ENCODE measurements around the gene KCNH5. TPM values are rescaled to one million over a fixed set of nuclear protein-coding genes. Genes with fewer than 3 reads are reported as not detected.

Gene KCNH5
- total RNA-seq, 3 donors from 2014 or later (not counting 1 experiment from before 2014, with no cell fraction given): not detected

DNA sequence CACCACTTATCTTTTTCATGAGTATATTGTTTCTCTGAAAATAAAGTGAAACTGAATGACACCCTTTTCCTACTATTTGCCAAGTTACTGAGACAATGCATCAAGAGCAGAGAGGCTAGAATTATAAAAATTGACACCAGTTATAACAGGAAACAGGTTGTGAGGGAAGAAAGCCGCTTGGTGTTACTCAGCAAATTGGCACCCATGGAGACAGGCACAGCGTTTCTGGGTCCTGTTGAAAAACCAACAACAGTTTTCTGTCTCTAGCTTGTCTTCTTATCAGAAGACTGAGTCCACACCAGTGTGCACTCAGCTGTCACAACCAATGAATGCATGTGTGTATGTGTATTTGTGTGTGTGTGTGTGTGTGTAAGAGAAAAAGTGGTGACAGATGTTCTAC is 267.7 kb downstream of the KCNH5 start:
- no peak overlapping the region for H3K4me3 Mint-ChIP-seq
- H3K4me1 Mint-ChIP-seq: no peaks in the 10 kb centered on the region
- intact Hi-C loops (cut with micrococcal nuclease): no loop called here
- Histone ChIP-seq H3K4me1 (ENCODE audit: control insufficient read depth, insufficient read depth, low read length) (no peaks in the 10 kb centered on the region), H3K27me3 (ENCODE audit: control insufficient read depth, insufficient read depth, low read length) (no peaks in the 10 kb centered on the region), H3K36me3 (ENCODE audit: control insufficient read depth, insufficient read depth, low read length) (no peaks in the 10 kb centered on the region), H3K27ac (ENCODE audit: low read length) (no peak overlapping the region), H3K4me3 (ENCODE audit: low read length) (no peak overlapping the region), H3K9me3 (ENCODE audit: control insufficient read depth, insufficient read depth, low read length) (peaks cover 7% of the 10 kb centered on the region)
- DNase-seq: no peak
- no peak overlapping the region for H3K27ac Mint-ChIP-seq
- no peak for ATAC-seq
- TF ChIP-seq, protein P1, sequence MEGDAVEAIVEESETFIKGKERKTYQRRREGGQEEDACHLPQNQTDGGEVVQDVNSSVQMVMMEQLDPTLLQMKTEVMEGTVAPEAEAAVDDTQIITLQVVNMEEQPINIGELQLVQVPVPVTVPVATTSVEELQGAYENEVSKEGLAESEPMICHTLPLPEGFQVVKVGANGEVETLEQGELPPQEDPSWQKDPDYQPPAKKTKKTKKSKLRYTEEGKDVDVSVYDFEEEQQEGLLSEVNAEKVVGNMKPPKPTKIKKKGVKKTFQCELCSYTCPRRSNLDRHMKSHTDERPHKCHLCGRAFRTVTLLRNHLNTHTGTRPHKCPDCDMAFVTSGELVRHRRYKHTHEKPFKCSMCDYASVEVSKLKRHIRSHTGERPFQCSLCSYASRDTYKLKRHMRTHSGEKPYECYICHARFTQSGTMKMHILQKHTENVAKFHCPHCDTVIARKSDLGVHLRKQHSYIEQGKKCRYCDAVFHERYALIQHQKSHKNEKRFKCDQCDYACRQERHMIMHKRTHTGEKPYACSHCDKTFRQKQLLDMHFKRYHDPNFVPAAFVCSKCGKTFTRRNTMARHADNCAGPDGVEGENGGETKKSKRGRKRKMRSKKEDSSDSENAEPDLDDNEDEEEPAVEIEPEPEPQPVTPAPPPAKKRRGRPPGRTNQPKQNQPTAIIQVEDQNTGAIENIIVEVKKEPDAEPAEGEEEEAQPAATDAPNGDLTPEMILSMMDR (IDR thresholded peaks at IDR 0.05): no peak
- peaks cover 7 to 8% of the 10 kb centered on the region in 2 donors for H3K9me3 Mint-ChIP-seq
- 63% methylated on average over 2 of the region's 2 CpGs for WGBS (ENCODE audit: insufficient coverage)
- no peaks in the 10 kb centered on the region for H3K27me3 Mint-ChIP-seq (ENCODE audit: low read depth in 2 of 2)
- H3K36me3 Mint-ChIP-seq: peaks cover 7% of the 10 kb centered on the region

DNA sequence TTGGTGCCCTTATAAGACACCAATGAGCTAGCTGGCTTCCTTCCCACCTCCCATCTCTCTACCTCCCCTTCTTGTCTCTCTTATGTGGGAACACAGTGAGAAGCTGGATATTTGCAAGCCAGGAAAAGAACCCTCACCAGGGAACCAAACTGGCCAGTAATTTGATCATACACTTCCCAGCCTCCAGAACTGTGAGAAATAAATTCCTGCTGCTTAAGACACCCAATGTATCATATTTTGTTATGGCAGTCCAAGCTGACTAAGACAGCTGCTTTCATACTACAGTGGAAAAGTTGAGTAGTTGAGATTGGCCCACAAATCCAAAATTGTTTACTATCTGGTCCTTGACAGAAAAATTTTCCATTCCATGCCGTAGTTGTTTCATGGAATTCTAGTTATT is 269.0 kb downstream of the KCNH5 start:
- Mint-ChIP-seq H3K27ac (no peak overlapping the region), H3K4me3 (no peak overlapping the region), H3K36me3 (peaks cover 7% of the 10 kb centered on the region), H3K9me3 (peaks cover 4 to 5% of the 10 kb centered on the region in 2 donors), H3K4me1 (no peaks in the 10 kb centered on the region), H3K27me3 (ENCODE audit: low read depth in 2 of 2) (no peaks in the 10 kb centered on the region)
- intact Hi-C loops (cut with micrococcal nuclease): no loop called here
- no peak for DNase-seq
- Histone ChIP-seq H3K36me3 (ENCODE audit: control insufficient read depth, insufficient read depth, low read length) (no peaks in the 10 kb centered on the region), H3K4me1 (ENCODE audit: control insufficient read depth, insufficient read depth, low read length) (no peaks in the 10 kb centered on the region), H3K27ac (ENCODE audit: low read length) (no peak overlapping the region), H3K4me3 (ENCODE audit: low read length) (no peak overlapping the region), H3K9me3 (ENCODE audit: control insufficient read depth, insufficient read depth, low read length) (peaks cover 3% of the 10 kb centered on the region), H3K27me3 (ENCODE audit: control insufficient read depth, insufficient read depth, low read length) (no peaks in the 10 kb centered on the region)
- 100% methylated on average over 1 of the region's 1 CpG for WGBS (ENCODE audit: insufficient coverage)
- ATAC-seq: no peak
- TF ChIP-seq, protein P1 (IDR thresholded peaks at IDR 0.05): no peak

DNA sequence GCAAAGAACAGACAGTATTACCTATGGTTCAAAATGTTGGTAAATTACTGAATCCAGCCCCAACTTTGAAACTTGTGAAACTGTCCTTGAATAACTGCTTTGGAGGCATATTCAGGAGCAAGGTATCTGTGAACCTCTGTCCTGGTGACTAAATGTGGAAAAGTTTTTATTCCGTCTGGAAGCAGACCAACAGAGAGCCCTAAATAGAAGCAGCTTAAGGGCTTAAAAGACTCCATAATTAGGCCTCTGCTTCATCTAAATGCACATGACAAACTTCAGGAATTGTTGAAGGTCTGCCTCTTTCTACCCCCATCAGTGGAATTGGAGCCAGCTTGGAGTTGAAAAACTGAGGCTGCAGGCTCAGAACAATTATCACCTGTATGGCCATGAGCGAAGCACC is 276.5 kb downstream of the KCNH5 start:
- Mint-ChIP-seq H3K4me3 (no peak overlapping the region), H3K9me3 (peaks cover 3% of the 10 kb centered on the region in 2 donors), H3K27me3 (ENCODE audit: low read depth in 2 of 2) (no peaks in the 10 kb centered on the region), H3K36me3 (no peaks in the 10 kb centered on the region), H3K4me1 (no peaks in the 10 kb centered on the region), H3K27ac (no peak overlapping the region)
- no peaks in the 10 kb centered on the region for H3K9me3 ChIP-seq (ENCODE audit: control insufficient read depth, insufficient read depth, low read length)
- TF ChIP-seq, protein P1 (IDR thresholded peaks at IDR 0.05): no peak
- ATAC-seq (no peak), DNase-seq (no peak)
- no peaks in the 10 kb centered on the region for H3K36me3 ChIP-seq (ENCODE audit: control insufficient read depth, insufficient read depth, low read length)
- no peaks in the 10 kb centered on the region for H3K4me1 ChIP-seq (ENCODE audit: control insufficient read depth, insufficient read depth, low read length)
- WGBS (ENCODE audit: insufficient coverage): 85% methylated on average over 2 of the region's 2 CpGs
- H3K27ac ChIP-seq (ENCODE audit: low read length): no peak overlapping the region
- H3K27me3 ChIP-seq (ENCODE audit: control insufficient read depth, insufficient read depth, low read length): no peaks in the 10 kb centered on the region
- intact Hi-C loops (cut with micrococcal nuclease): no loop called here
- no peak overlapping the region for H3K4me3 ChIP-seq (ENCODE audit: low read length)

DNA sequence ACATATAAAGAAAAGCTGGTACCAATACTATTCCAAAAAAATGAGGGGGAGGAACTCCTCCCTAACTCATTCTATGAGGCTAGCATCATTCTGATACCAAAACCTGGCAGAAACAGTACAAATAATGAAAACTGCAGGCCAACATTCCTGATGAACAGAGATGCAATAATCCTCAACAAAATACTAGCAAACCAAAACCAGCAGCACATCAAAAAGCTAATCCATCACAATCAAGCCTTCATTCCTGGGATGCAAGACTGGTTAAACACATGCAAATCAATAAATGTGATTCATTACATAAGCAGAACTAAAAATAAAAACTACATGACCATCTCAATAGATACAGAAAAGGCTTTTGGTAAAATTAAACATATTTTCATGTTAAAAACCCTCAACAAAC is 281.3 kb downstream of the KCNH5 start:
- intact Hi-C loops (cut with micrococcal nuclease): no loop called here
- peaks cover 5% of the 10 kb centered on the region for H3K36me3 Mint-ChIP-seq
- no peaks in the 10 kb centered on the region for H3K9me3 ChIP-seq (ENCODE audit: control insufficient read depth, insufficient read depth, low read length)
- no peak overlapping the region for H3K27ac Mint-ChIP-seq
- H3K4me1 ChIP-seq (ENCODE audit: control insufficient read depth, insufficient read depth, low read length): no peaks in the 10 kb centered on the region
- ATAC-seq (no peak), DNase-seq (no peak)
- H3K4me1 Mint-ChIP-seq: no peaks in the 10 kb centered on the region
- no peak overlapping the region for H3K4me3 Mint-ChIP-seq
- no peaks in the 10 kb centered on the region for H3K27me3 ChIP-seq (ENCODE audit: control insufficient read depth, insufficient read depth, low read length)
- H3K9me3 Mint-ChIP-seq: peaks cover 6 to 10% of the 10 kb centered on the region in 2 donors
- TF ChIP-seq, protein P1 (IDR thresholded peaks at IDR 0.05): no peak
- H3K4me3 ChIP-seq (ENCODE audit: low read length): no peak overlapping the region
- H3K27me3 Mint-ChIP-seq (ENCODE audit: low read depth in 2 of 2): no peaks in the 10 kb centered on the region
- no peak overlapping the region for H3K27ac ChIP-seq (ENCODE audit: low read length)
- H3K36me3 ChIP-seq (ENCODE audit: control insufficient read depth, insufficient read depth, low read length): no peaks in the 10 kb centered on the region
